Measurements from ENCODE around the gene DCTD.

Gene DCTD

DNA sequence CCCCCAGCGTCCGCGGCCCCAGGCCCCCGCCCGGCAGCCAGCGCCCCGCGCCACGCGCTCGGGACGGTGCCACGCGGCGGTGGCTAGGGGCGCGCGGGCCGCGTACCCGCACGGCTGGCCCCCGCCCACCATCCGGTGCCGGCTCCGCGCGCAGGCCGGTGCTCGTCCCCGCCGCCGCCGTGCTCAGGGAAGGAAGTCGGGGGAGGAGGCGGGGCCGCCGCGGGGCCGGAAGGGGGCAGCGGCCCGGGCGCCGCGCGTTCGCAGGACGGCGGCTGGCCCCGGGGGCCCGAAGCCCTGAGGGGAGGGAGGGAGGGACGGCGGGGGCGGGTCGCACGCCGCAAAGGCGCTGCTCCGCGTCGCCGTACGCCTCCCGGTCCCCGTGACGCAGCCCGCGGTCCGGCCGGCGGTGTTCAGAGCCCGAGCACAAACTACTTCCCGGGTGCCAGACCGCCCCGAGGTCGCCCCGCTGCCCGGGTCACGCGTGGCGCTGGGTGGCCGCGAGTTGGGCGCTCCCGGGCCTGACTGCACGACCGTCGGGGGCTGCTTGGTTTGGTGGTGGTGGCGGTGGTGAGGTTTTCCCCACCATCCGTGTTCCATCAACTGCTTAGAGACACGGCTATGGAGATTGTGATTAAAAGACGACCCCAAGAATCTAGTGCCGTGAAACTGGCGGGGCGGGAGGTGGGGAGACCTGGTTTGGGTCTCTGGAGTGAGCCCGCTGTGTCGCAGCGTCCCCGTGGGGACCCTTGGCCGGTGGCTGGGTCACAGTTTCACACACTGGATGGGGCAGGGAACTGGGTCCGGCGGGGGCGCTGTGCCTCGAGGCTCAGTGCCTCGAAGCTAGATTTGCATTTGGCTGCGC lies at the start of gene DCTD:
Gene DCTD, minus strand, starts transcription at position 205 of the 862 bp plus-strand sequence. CDS start 1,818 bp downstream, outside the sequence.
- TF ChIP-seq, protein P1, sequence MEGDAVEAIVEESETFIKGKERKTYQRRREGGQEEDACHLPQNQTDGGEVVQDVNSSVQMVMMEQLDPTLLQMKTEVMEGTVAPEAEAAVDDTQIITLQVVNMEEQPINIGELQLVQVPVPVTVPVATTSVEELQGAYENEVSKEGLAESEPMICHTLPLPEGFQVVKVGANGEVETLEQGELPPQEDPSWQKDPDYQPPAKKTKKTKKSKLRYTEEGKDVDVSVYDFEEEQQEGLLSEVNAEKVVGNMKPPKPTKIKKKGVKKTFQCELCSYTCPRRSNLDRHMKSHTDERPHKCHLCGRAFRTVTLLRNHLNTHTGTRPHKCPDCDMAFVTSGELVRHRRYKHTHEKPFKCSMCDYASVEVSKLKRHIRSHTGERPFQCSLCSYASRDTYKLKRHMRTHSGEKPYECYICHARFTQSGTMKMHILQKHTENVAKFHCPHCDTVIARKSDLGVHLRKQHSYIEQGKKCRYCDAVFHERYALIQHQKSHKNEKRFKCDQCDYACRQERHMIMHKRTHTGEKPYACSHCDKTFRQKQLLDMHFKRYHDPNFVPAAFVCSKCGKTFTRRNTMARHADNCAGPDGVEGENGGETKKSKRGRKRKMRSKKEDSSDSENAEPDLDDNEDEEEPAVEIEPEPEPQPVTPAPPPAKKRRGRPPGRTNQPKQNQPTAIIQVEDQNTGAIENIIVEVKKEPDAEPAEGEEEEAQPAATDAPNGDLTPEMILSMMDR (IDR thresholded peaks at IDR 0.05; ENCODE audit: insufficient read depth, low read depth, low read length, missing control alignments), result peak; percentile 28
- peak; percentile 66 for DNase-seq (ENCODE audit: low read depth)

DNA sequence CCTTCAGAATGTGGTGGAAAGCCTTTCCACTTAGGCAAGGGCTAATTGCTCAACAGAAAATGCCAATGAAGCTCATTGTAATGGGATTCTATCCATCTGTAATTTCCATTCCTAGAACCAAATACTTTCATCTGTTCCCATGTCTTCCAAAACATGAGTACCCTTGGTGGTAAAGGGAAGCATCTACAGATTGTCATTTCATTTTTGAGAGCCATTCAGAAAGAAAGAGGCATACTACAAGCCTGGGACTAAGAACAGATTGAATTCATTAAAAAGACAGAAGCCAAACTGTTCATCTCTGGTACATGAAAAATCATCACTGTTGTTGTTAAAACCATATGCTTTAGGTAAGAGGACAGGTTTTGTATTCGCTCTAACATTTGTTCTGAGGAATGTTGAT lies 43.6 kb upstream of the DCTD start:
- H3K4me3 ChIP-seq (ENCODE audit: low read length), result no peak overlapping the region
- TF ChIP-seq, protein P1 (IDR thresholded peaks at IDR 0.05; ENCODE audit: insufficient read depth, low read depth, low read length, missing control alignments), result no peak
- no peak for DNase-seq (ENCODE audit: low read depth)

More for the DNA sequence above, at the start of gene DCTD:
- H3K4me3 ChIP-seq (ENCODE audit: low read length), result peak within 1 kb of the TSS; percentile 63

DNA sequence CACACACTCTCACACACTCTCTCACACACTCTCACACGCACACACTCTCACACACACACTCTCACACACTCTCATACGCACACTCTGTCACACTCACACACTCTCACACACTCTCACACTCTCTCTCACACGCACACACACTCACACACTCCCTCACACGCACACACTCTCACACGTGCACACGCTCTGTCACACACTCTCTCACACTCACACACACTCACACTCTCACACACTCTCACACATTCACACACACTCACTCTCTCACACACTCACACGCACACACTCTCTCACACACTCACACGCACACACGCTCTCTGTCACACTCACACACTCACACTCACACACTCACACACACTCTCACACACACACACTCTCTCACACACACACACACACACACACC lies 43.0 kb upstream of the DCTD start:
- H3K4me3 ChIP-seq (ENCODE audit: low read length), result no peak overlapping the region
- TF ChIP-seq, protein P1 (IDR thresholded peaks at IDR 0.05; ENCODE audit: insufficient read depth, low read depth, low read length, missing control alignments), result no peak
- DNase-seq (ENCODE audit: low read depth), result no peak

DNA sequence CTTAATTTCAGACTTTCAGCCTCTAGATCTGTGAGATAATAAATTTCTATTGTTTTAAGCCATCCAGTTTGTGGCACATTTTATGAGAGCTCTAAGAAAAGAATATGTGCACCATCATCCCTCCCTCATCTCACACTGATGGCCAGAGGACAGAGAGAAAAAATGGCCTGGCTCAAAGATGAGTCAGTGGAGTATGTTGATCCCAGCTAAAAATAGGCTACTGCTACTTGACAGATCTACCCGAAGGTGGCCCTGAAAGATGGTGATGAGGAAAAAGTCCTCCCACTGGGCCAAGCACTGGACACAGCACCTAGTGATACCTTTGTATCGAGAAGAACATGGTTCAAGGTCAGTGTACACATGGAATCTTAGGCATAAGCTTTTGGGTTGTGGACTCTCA lies 38.2 kb upstream of the DCTD start:
- H3K4me3 ChIP-seq (ENCODE audit: low read length), result no peak overlapping the region
- no peak for DNase-seq (ENCODE audit: low read depth)
- TF ChIP-seq, protein P1 (IDR thresholded peaks at IDR 0.05; ENCODE audit: insufficient read depth, low read depth, low read length, missing control alignments), result no peak

DNA sequence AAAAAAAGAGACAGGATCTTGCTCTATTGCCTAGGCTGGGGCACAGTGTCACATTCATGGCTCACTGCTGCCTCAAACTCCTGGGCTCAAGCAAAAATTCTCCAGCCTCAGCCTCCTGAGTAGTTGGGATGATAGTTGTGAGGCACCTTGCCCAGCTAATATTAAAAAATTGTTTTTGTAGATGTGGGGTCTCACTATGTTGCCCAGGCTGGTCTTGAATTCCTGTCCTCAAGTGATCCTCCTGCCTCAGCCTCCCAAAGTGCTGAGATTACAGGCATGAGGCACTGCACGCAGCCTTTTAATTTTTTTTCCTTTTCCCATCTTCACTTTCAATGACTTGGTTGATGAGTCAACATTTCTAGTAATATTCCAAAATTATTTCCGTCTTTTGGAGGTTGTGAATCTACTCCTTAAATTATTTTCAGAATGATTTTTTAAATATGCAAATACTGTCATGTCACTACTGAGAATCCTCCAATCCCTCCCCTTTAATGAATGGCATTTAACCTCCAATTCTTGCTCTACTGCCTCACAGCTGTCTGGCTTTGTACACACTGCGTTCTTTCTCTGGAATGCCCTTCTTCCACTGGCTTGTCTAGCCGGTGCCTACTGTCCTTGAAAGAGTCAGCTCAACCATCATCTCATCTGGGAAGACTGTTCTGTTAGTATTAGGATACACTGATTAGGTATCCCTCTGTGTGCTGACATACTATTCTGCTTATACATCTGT lies 27.5 kb upstream of the DCTD start:
- TF ChIP-seq, protein P1 (IDR thresholded peaks at IDR 0.05; ENCODE audit: insufficient read depth, low read depth, low read length, missing control alignments), result no peak
- no peak overlapping the region for H3K4me3 ChIP-seq (ENCODE audit: low read length)
- DNase-seq (ENCODE audit: low read depth), result no peak

DNA sequence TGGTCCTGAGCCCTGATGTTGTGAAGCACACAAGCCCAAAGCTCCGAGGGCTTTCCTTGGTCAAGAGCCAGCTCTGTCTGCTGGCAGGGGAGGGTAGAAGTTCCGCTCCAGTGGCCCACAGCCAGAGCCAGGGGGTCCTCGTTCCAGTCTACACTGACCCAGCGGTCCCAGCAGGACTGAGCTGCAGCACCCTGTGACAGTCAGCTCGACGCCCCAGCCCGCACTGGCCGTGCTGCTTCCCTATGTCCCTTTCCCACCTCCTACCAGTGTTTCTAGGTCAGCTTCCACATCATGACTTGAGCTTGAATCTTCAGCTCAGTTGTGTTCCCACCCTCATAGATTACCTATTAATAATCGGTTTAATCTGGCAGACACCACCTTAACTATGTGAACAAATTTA lies 22.5 kb upstream of the DCTD start:
- TF ChIP-seq, protein P1 (IDR thresholded peaks at IDR 0.05; ENCODE audit: insufficient read depth, low read depth, low read length, missing control alignments), result no peak
- no peak for DNase-seq (ENCODE audit: low read depth)
- no peak overlapping the region for H3K4me3 ChIP-seq (ENCODE audit: low read length)

Measured in epithelial cell of esophagus (primary cell).